Lower leg skin (tissue), 4 donors: ENCODE measurements around the gene PAOX. TPM values are rescaled to one million over a fixed set of nuclear protein-coding genes. Genes with fewer than 3 reads are reported as not detected.

Experiments
- DNase-seq, 2 donors: peaks; one replicate each; pipeline ENCODE4 v3.0.0-alpha.2; 2019; ENCODE audit warnings: low spot score in 2 of 2
- H3K4me3 ChIP-seq: fragments of 200-600 bp; sonication (generic); 2 replicates; pipeline ENCODE4 v1.5.1; 2017; ENCODE audit warnings: mild to moderate bottlenecking, low read depth; ENCODE audit not compliant: poor library complexity, severe bottlenecking
- POLR2A ChIP-seq, 2 donors: fragments of 450-650 bp; IDR thresholded peaks; one replicate each; pipeline ENCODE4 v1.6.1; 2016 to 2017; ENCODE audit warnings: antibody characterized with exemption in 2 of 2, mild to moderate bottlenecking in 1 of 2, moderate library complexity in 1 of 2
- WGBS, 2 donors: methylation state at CpG; one replicate each; pipeline ENCODE4 v1.1.5; 2018; 5-methylcytosine and 5-hydroxymethylcytosine counted together
- intact Hi-C: fragments of 100-400 bp; cut with DNase I; formaldehyde crosslinking; loops from one replicate; pipeline ENCODE4 v1.15.0; 2023; ENCODE audit warnings: low total_unique reads
- total RNA-seq, 4 donors: library from RNA; depleted of rRNA; stranded (reverse); fragments of >200 nt; gene quantifications; one replicate each; pipeline ENCODE4 v1.1.0, GENCODE V29; 2016
- TF ChIP-seq, protein P1 (sequence below), 3 donors: fragments of 450-650 bp; IDR thresholded peaks; one replicate each; pipeline ENCODE4 v1.5.1; 2016; ENCODE audit warnings: antibody characterized with exemption in 3 of 3, mild to moderate bottlenecking in 3 of 3, moderate library complexity in 2 of 3

Gene PAOX
- total RNA-seq, 4 donors from 2014 or later = 8.1 to 21.8 (median 14.4) TPM

- intact Hi-C loops = loop anchor here (10.0 kb wide), 1 partner anchor 185 kb away; the partner anchor contains the start of gene CYP2E1
- no peak overlapping the region for H3K4me3 ChIP-seq
- no peak for TF ChIP-seq POLR2A (IDR thresholded peaks at IDR 0.05)
- TF ChIP-seq, protein P1, sequence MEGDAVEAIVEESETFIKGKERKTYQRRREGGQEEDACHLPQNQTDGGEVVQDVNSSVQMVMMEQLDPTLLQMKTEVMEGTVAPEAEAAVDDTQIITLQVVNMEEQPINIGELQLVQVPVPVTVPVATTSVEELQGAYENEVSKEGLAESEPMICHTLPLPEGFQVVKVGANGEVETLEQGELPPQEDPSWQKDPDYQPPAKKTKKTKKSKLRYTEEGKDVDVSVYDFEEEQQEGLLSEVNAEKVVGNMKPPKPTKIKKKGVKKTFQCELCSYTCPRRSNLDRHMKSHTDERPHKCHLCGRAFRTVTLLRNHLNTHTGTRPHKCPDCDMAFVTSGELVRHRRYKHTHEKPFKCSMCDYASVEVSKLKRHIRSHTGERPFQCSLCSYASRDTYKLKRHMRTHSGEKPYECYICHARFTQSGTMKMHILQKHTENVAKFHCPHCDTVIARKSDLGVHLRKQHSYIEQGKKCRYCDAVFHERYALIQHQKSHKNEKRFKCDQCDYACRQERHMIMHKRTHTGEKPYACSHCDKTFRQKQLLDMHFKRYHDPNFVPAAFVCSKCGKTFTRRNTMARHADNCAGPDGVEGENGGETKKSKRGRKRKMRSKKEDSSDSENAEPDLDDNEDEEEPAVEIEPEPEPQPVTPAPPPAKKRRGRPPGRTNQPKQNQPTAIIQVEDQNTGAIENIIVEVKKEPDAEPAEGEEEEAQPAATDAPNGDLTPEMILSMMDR (IDR thresholded peaks at IDR 0.05) = no peak
- DNase-seq = no peak
- 91 to 93% methylated on average over 13 of the region's 13 CpGs for WGBS, 2 donors
Measured at GRCh38 chr10:133339708-133340380, 39.2 kb upstream of the PAOX start.

- intact Hi-C loops = no loop called here
- DNase-seq = no peak
- H3K4me3 ChIP-seq = no peak overlapping the region
- WGBS, 2 donors = 79 to 85% methylated on average over 4 of the region's 4 CpGs
- TF ChIP-seq POLR2A (IDR thresholded peaks at IDR 0.05) = no peak
- TF ChIP-seq, protein P1 (IDR thresholded peaks at IDR 0.05) = no peak
Measured at GRCh38 chr10:133341983-133342382, 37.1 kb upstream of the PAOX start.

GRCh38 chr10:133342942-133343341 lies 36.1 kb upstream of the PAOX start:
- no peak overlapping the region for H3K4me3 ChIP-seq
- 75 to 82% methylated on average over 8 of the region's 8 CpGs for WGBS, 2 donors
- intact Hi-C loops = no loop called here
- no peak for DNase-seq
- TF ChIP-seq, protein P1 (IDR thresholded peaks at IDR 0.05) = no peak
- TF ChIP-seq POLR2A (IDR thresholded peaks at IDR 0.05) = no peak

- H3K4me3 ChIP-seq = no peak overlapping the region
- 59 to 65% methylated on average over 9 of the region's 9 CpGs for WGBS, 2 donors
Measured at GRCh38 chr10:133343558-133343957, 35.5 kb upstream of the PAOX start.

DNA sequence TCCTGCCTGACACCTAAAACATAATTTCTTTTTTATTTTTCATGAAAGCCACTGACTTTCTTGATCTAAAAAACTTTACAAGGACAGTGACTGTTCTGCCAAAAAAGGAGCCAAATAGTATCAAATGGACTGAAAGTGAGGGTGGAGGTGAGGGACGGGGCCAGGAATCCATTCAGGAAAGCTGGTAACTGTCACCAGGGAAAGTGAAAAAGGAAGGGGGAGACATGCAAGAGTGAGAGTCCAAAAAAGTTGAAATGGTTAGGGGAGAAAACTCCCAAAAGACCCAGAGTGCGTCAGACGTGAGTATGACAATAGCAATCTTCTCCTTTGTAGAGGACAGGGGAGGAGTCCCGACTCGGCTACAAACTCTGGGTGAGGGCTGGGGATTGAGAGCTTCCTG lies 34.8 kb upstream of the PAOX start:
- H3K4me3 ChIP-seq = no peak overlapping the region
- intact Hi-C loops = no loop called here
- DNase-seq = no peak
- TF ChIP-seq POLR2A (IDR thresholded peaks at IDR 0.05) = no peak
- TF ChIP-seq, protein P1 (IDR thresholded peaks at IDR 0.05) = no peak
- WGBS, 2 donors = 57 to 68% methylated on average over 5 of the region's 5 CpGs

More at GRCh38 chr10:133343558-133343957, 35.5 kb upstream of the PAOX start:
- TF ChIP-seq POLR2A (IDR thresholded peaks at IDR 0.05) = no peak
- TF ChIP-seq, protein P1 (IDR thresholded peaks at IDR 0.05) = no peak
- intact Hi-C loops = no loop called here
- no peak for DNase-seq

DNA sequence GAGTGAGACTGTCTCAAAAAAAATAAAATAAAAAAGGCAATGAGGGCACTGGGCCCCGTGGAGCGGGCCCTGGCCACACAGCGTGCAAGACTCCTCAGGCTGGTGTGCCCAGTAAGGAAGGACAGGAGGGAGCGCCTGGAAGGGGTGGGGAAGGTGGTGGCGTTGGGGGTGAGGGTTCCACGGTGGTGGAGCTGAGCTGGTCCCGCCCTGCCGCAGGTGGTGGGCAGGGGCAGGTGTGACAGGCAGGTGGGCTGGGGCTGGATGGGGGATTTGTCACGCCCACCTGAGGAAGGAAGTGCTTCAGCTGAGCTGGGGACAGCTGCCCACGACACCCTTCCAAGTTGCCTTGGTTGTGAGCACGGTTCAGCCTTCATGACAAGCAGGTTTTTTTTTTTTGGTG lies 32.6 kb upstream of the PAOX start:
- WGBS, 2 donors = 46% methylated on average over 11 of the region's 11 CpGs
- TF ChIP-seq, protein P1 (IDR thresholded peaks at IDR 0.05) = no peak
- TF ChIP-seq POLR2A (IDR thresholded peaks at IDR 0.05) = no peak
- intact Hi-C loops = no loop called here

More for the DNA sequence above, 32.6 kb upstream of the PAOX start:
- H3K4me3 ChIP-seq = no peak overlapping the region
- no peak for DNase-seq
